ENCODE measurements around the gene KBTBD7.

KBTBD7 gene

DNA sequence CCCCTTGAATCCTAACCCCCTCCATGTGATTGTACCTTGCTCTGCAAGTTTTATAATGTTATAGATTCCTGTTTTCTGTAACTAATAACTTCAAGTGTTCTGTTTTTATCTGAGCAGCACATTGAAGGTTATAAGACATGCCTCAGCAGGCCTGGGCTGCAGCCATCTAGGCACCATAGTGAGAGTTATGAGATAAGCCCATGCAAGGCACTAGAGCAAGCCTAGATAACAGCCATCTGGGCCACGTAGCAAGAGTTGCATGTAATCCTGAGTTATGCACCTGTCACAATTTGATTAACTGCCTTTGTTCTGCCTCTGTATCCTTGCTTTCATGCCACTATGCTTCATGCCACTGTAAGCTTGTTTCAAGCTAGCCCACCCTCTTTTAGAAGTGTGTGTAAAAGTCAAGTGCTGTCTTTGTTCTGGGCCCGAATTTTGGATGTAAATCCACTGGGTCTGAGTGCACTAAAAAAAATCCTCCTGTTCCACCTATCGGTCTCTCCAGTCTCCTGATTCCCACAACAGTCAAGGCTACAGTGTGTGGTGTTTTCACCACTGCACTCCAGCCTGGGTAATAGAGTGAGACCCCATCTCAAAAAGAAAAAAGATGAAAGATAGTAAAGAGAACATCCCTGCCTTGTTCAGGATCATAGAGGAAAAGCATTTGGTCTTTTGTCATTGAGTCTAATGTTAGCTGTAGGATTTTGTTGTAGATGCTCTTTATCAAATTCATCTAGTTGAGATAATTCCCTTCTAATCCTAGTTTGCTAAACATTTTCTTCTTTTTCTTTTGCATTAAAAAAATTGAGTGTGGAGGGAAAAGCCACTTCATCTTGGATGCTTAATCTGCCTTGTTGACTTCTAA is 45.7 kb downstream of the KBTBD7 start:
- no peak for DNase-seq
- intact Hi-C loops (cut with DNase I): no loop called here

DNA sequence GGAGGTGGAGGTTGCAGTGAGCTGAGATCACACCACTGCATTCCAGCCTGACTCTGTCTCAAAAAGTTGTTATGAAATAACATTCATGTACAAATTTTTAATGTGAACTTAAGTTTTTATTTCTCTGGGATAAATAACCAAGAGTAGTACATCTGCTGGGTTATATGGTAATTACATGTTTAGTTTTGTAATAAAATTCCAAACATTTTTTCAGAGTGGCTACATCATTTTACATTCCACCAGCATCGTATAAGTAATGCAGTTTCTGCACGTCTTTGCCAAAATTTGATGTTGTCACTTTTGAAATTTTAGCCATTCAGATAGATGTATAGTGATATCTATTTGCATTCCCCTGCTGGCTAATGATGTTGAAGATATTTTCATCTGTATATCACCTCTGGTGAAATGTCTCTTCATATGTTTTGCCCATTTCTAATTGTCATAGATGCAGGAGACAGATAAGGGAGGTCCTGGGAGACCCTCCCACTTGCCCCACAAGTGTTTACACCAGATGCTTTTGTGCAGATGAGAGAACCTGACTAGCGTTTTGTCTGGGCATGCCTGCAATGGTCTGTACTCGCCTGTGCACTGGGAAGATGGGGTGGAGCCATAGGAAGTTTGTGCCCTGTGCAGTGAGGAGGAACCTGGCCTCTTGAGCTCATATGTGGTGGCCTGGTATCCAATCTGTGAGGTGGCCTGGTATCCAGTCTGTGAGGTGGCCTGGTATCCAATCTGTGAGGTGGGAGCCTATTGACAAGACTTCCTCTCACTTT is 49.0 kb downstream of the KBTBD7 start:
- intact Hi-C loops (cut with DNase I): no loop called here
- DNase-seq: no peak

DNA sequence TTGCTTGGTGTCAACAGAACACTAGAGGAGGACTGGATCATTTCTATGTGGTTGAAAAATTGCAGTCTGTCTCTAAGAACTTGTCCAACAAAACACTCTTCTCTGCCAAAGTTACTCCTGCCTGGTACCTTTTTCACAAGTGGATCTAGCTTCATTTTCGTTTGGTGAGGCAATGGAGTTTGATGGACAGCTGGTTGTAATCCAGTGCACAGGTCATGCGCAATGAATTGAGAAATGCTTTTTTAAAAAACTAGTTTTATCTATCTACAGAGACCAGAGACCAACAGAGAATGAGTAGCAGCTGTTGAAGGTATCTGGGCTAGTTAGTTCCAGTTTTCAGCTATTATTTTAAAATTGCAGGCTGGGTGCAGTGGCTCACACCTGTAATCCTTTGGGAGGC is 49.8 kb downstream of the KBTBD7 start:
- intact Hi-C loops (cut with DNase I): no loop called here
- DNase-seq: no peak

Data from head of caudate nucleus (tissue), 42 donors.